Ramos (cell line): ENCODE measurements around the gene KIF23.

ENCODE experiments used
- in situ Hi-C: fragments of 300-500 bp; cut with MboI; formaldehyde crosslinking; loops from one replicate; pipeline ENCODE4 v1.14.3; 2022; ENCODE audit warnings: low sequenced_read_pairs; ENCODE audit not compliant: unreplicated experiment

The KIF23 gene

DNA sequence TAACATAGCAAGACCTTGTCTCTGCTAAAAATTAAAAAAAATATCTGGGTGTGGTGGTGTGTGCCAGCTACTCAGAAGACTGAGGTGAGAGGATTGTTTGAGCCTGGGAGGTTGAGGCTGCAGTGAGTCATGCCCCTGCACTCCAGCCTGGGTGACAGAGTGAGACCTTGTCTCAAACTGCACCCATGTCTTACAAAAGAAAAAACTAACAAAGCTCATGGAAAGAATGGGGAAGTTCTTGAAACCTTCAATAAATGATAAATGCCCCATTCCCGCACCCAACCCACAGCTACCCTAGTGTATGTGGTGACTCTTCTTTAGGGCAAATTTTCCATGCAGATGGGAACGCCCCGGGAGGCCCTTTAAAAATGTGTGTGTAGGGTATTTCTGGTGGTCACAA is 66.8 kb downstream of the KIF23 start:
- in situ Hi-C loops = loop anchor here (25.0 kb wide), 1 partner anchor 1231 kb away; no protein-coding TSS in a partner anchor

DNA sequence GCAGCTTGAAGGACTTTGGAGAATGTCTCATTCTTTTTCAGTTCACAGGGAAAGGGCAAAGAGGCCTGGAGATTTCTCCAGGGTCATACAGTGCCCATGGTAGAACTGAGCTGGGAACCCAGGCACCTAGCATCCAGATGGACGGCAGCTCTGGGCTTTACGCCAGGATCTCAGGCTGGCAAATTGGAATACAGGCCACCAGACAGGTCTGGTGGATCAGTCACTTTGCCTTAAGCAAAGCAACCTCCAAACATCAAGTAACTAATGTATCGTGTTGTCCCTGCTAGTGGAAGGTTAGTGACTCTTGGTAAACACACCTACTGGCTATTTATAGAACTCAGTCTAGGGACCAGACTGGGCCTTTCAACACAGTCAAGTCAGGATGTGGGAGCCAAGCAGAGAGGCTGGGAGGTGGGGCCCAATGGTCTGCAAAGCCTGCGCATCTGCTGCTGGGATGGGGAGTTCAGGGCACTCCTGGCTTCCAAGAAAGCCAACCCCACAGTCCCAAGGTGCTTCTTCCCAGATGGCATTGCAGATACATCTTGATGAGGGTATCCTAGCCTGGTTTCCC is 68.6 kb downstream of the KIF23 start:
- in situ Hi-C loops = loop anchor here (25.0 kb wide), 1 partner anchor 1230 kb away; no protein-coding TSS in a partner anchor

DNA sequence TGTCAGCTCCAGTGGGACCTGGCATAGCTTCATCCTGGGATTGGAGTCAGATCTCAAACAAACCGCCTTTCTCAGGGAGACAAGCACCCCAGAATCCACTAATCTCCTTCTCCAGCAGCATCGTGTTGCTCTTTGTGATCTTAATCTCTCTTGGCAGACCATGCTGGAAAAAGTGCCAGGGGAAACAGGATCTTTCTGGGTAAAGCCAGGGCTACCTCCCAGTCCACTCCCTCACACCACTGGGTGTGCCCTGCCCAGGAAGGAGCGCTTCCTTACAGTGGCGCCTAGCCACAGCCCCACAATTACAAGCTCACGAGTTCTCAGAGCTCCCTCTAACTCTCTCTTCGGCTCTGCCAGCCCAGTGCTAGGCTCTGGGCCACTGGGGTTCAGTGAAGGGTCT is 70.7 kb downstream of the KIF23 start:
- in situ Hi-C loops = loop anchor here (25.0 kb wide), 1 partner anchor 1227 kb away; no protein-coding TSS in a partner anchor

DNA sequence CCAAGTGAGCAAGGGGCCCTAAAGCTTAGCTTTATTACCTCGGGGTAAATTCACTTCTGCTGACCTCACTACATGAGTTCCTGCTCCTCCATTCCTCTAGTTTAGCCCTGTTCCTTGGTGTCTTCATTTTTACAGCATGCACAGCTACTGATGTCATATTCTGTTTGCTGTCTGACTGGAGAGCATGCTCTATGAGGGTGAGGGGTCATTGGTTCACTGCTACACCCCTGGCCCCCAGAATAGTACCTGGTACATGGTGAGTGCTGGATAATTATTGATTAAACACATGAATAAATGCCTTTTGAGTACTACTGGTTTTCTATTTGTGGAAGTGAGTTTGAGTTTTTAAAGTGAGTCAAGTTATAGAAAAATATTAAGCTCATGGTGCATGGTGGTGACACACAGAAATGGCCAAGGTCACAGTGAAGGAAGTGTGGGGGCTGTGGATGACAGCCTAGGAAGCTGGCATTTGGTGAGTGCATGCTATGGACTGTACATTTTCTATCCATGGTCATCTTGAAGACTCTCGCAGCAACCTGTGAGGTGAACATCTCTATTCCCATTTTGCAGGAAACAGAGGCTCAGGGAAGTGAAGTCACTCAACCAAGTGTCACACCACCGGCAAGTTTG is 72.4 kb downstream of the KIF23 start:
- in situ Hi-C loops = loop anchor here (25.0 kb wide), 1 partner anchor 1226 kb away; no protein-coding TSS in a partner anchor

DNA sequence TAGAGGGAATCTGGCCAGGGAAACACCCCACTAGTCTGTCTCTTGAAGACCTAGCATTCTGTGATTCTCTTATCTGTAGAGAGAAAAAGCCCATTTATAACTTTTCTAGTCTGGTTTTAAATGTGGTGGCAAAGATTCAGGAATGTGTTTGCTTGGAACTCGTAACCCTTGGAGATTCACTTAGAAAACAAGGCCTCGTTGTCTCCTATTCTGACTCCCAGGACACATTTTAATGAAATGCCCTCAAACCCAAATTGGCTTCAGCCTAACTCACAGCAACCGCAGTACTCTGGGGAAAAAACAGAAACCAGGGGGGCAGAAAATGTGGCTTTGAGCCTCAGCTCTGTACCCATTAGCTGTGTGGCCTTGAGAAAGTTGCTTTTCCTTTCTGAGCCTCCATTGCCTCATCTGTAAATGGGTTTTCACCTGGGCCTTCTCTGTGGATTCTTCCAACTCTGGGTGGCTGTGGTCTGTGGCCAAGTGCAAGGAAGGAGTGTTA is 75.0 kb downstream of the KIF23 start:
- in situ Hi-C loops = loop anchor here (25.0 kb wide), 1 partner anchor 1223 kb away; no protein-coding TSS in a partner anchor

DNA sequence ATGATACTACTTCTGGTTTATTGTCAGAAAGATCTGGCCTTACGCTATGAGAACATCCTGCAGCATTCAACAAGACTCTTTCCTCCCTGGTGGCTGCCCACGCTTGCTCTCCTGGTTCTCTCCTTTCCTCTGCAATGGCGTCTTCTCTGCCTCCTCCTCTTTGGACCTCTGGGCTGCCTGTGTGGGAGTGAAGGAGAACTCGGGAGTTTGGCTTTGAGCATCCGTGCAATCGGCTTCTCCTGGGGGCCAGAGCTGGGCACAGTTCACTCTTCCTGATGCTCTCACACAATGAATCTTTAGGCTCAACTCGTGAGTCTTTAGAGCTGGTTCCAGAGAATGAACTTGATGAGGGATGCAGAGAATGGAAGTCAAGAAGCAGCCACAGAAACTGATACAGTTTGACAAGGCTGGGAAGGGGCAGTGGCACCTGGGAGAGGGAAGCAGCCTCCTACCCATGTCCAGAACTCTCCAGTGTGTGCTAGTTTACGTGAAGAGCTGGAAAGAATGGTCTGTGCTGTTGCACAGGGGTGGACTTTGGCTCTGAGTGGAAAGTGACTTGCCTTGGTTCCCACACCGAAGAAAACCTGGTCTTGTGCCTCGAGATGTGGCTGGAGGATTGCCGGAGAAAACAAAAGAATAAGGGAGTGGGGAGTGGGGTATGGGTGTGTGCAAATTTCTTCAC is 76.3 kb downstream of the KIF23 start:
- in situ Hi-C loops = loop anchor here (25.0 kb wide), 1 partner anchor 1222 kb away; no protein-coding TSS in a partner anchor

DNA sequence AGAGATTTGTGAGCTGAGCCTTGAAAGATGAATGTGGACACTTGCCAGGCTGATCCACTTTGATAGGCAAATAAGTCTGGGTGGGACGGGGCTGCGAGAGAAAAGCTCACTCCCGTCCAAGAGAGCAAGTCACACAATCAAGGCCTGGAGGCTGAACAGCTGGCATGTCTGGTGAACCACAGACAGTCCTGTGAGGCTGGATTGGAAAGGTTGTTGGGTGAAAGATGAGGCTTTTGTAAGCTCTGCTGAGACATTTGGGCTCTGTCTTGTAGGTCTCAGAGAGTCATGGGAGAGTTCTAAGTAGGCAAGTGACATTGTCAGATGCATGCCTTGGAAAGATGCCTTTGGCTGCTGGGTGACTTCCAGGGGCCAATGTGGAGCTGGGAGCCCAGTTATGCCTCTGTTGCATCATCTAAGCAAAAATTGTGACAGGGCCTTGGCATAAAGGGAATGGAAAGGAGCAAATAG is 76.9 kb downstream of the KIF23 start:
- in situ Hi-C loops = loop anchor here (25.0 kb wide), 1 partner anchor 1221 kb away; no protein-coding TSS in a partner anchor

DNA sequence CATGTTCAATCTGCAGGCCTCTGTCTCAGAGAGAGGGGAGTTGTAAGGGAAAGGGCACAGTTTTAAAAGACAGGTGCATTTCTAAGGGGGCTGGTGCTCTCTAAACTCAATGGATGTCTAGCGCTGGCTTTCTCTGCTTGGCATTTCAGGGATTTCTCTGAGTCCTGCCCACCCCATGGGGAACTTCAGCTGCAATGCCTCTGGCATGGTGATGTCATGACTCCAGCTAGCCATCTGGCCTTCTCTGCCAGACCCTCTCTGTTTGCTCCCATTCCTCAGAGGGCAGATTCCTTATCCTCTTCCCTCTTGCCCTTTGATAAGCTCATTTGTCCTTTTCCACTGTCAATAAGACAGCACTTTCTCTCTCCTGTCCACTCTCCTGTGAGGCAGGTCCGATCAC is 79.3 kb downstream of the KIF23 start:
- in situ Hi-C loops = loop anchor here (25.0 kb wide), 1 partner anchor 1219 kb away; no protein-coding TSS in a partner anchor

DNA sequence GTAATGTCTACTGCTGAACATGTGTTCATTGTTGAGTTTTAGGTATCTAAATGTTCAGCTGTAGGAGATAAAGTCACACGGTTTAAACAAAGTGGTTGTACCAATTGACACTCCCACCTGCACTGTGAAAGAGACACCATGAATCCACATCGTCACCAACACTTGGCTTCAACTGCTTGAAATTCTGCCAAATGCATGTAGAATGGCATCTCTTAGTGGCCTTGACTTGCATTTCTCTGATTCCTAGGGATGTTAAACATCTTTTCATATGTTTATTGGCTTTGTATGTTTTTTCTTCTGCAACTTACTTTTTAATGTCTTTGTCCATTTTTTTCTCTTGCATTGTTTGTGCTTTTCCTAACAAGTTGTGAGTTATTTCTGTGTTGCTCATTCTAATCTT is 81.9 kb downstream of the KIF23 start:
- in situ Hi-C loops = loop anchor here (25.0 kb wide), 1 partner anchor 1216 kb away; no protein-coding TSS in a partner anchor

DNA sequence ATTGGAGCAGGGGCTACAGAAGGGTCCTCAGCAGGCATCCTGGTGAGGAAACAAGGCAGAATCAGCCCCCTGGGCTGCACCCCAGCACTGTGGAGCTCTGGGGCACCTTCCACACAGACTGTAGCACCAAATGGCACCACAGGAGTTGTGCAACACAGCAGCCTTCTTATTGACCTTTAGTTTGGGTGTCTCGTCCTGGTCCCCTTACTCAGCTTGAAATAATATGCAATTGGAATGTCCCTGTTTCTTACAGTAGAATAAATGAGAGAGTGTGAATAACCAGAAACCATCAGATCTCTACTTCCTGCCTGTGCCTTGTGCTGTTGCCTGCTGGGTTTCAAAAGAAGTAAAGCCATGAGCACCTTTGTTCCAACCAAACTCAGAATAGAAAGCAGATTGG is 82.9 kb downstream of the KIF23 start:
- in situ Hi-C loops = loop anchor here (25.0 kb wide), 1 partner anchor 1215 kb away; no protein-coding TSS in a partner anchor

DNA sequence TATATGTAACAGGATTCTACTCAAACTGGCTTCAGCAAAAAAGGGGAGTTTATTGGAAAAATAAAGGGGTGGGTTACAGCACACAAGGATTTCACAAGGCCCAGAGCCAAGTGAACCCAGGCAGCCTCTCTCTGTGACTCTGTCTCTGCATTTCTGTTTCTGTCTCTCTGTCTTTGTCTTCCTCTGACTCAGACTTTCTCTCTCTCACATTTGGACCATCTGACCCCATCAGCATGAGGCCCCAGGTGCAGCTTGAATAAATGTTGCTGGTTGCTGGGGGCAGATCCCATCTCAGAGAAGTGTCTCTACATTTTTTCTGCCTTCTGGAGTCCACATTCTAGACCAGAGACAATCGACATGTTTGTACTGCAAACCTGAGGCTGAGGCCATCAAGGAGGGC is 83.5 kb downstream of the KIF23 start:
- in situ Hi-C loops = loop anchor here (25.0 kb wide), 1 partner anchor 1215 kb away; no protein-coding TSS in a partner anchor
